ENCODE results near the gene XRCC4. TPM values are rescaled to one million over a fixed set of nuclear protein-coding genes. Genes with fewer than 3 reads are reported as not detected.

XRCC4 gene
- total and polyA plus RNA-seq, 4 donors, result 2.3 to 4.9 (median 3.0) TPM

DNA sequence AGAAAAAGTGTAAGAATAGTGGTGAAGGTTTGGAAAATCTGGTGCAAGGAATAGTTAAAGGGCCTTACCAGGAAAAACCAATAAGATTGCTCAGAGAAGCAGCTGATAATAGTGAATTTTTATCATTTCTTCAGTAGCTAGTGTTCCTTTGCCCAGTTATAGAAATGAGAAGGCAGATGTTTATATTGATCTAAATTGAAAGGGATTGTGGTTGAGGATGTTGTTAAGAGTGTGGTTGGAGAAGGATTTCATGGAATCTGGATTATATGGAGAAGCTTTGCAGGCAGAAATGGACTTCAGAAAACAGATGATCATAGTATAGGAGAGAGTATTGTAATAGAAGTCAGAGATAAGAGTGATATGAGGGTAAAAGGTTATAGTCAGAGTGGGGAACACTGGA, 102.6 kb downstream of the XRCC4 start:
- Histone ChIP-seq H3K27ac (ENCODE audit: low read depth in 1 of 2, low read length in 2 of 2) (no peak overlapping the region), H3K9ac (ENCODE audit: low read depth in 1 of 2, low read length in 2 of 2) (no peak overlapping the region), H3K36me3 (ENCODE audit: control insufficient read depth in 4 of 4, insufficient read depth in 3 of 4, low read depth in 1 of 4, low read length in 3 of 4) (no peaks in the 10 kb centered on the region), H3K9me3 (ENCODE audit: control insufficient read depth in 4 of 4, low read length in 3 of 4) (no peaks in the 10 kb centered on the region), H3K27me3 (ENCODE audit: control insufficient read depth in 4 of 4, insufficient read depth in 4 of 4, low read length in 3 of 4) (no peaks in the 10 kb centered on the region), H3K4me3 (ENCODE audit: low read depth in 1 of 3, low read length in 3 of 3) (no peak overlapping the region), H3K4me1 (ENCODE audit: control insufficient read depth in 4 of 4, insufficient read depth in 4 of 4, low read length in 3 of 4) (peaks cover 0 to 4% (median 0%) of the 10 kb centered on the region in 4 donors)
- TF ChIP-seq HNF4A (conservative IDR thresholded peaks at IDR 0.05) (no peak), TAF1 (conservative IDR thresholded peaks at IDR 0.05) (no peak), RXRA (IDR thresholded peaks at IDR 0.05) (no peak), GABPA (IDR thresholded peaks at IDR 0.05 in 1 of 2, conservative IDR thresholded peaks at IDR 0.05 in 1 of 2) (no peak), SP1 (IDR thresholded peaks at IDR 0.05) (no peak), NR2F2 (IDR thresholded peaks at IDR 0.05) (no peak), FOXA1 (IDR thresholded peaks at IDR 0.05) (no peak), YY1 (IDR thresholded peaks at IDR 0.05) (no peak), EGR1 (IDR thresholded peaks at IDR 0.05; ENCODE audit: low read depth in 2 of 2) (no peak), JUND (IDR thresholded peaks at IDR 0.05) (no peak), FOXA2 (IDR thresholded peaks at IDR 0.05) (no peak), RAD21 (IDR thresholded peaks at IDR 0.05) (no peak)
- TF ChIP-seq, protein P1, sequence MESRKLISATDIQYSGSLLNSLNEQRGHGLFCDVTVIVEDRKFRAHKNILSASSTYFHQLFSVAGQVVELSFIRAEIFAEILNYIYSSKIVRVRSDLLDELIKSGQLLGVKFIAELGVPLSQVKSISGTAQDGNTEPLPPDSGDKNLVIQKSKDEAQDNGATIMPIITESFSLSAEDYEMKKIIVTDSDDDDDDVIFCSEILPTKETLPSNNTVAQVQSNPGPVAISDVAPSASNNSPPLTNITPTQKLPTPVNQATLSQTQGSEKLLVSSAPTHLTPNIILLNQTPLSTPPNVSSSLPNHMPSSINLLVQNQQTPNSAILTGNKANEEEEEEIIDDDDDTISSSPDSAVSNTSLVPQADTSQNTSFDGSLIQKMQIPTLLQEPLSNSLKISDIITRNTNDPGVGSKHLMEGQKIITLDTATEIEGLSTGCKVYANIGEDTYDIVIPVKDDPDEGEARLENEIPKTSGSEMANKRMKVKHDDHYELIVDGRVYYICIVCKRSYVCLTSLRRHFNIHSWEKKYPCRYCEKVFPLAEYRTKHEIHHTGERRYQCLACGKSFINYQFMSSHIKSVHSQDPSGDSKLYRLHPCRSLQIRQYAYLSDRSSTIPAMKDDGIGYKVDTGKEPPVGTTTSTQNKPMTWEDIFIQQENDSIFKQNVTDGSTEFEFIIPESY (IDR thresholded peaks at IDR 0.05), result no peak
- TF ChIP-seq, protein P2, sequence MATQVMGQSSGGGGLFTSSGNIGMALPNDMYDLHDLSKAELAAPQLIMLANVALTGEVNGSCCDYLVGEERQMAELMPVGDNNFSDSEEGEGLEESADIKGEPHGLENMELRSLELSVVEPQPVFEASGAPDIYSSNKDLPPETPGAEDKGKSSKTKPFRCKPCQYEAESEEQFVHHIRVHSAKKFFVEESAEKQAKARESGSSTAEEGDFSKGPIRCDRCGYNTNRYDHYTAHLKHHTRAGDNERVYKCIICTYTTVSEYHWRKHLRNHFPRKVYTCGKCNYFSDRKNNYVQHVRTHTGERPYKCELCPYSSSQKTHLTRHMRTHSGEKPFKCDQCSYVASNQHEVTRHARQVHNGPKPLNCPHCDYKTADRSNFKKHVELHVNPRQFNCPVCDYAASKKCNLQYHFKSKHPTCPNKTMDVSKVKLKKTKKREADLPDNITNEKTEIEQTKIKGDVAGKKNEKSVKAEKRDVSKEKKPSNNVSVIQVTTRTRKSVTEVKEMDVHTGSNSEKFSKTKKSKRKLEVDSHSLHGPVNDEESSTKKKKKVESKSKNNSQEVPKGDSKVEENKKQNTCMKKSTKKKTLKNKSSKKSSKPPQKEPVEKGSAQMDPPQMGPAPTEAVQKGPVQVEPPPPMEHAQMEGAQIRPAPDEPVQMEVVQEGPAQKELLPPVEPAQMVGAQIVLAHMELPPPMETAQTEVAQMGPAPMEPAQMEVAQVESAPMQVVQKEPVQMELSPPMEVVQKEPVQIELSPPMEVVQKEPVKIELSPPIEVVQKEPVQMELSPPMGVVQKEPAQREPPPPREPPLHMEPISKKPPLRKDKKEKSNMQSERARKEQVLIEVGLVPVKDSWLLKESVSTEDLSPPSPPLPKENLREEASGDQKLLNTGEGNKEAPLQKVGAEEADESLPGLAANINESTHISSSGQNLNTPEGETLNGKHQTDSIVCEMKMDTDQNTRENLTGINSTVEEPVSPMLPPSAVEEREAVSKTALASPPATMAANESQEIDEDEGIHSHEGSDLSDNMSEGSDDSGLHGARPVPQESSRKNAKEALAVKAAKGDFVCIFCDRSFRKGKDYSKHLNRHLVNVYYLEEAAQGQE (IDR thresholded peaks at IDR 0.05), result no peak
- TF ChIP-seq, protein P3, sequence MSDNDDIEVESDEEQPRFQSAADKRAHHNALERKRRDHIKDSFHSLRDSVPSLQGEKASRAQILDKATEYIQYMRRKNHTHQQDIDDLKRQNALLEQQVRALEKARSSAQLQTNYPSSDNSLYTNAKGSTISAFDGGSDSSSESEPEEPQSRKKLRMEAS (IDR thresholded peaks at IDR 0.05), result no peak
- TF ChIP-seq, protein P4, sequence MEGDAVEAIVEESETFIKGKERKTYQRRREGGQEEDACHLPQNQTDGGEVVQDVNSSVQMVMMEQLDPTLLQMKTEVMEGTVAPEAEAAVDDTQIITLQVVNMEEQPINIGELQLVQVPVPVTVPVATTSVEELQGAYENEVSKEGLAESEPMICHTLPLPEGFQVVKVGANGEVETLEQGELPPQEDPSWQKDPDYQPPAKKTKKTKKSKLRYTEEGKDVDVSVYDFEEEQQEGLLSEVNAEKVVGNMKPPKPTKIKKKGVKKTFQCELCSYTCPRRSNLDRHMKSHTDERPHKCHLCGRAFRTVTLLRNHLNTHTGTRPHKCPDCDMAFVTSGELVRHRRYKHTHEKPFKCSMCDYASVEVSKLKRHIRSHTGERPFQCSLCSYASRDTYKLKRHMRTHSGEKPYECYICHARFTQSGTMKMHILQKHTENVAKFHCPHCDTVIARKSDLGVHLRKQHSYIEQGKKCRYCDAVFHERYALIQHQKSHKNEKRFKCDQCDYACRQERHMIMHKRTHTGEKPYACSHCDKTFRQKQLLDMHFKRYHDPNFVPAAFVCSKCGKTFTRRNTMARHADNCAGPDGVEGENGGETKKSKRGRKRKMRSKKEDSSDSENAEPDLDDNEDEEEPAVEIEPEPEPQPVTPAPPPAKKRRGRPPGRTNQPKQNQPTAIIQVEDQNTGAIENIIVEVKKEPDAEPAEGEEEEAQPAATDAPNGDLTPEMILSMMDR (IDR thresholded peaks at IDR 0.05; ENCODE audit: low read depth, low read length, missing input control), result no peak
- DNase-seq (ENCODE audit: low spot score), result no peak

DNA sequence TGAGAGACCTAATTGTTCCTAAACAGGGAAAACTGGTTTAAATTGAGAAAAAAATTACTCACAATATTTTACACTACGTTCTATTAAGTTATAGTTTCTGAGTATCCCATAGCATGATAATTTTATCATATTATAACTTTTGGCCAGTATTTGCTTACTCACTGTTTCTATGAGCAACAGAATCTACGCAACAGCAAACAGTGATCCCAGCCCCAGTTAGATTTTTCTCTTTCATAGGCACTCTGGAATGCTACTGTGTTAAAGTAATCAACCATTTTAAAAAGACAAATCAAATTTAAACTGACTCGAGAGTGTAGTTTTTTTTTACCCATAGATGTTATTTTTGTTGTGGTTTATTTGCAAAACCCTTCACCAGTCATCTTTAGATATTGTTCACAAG, 107.2 kb downstream of the XRCC4 start:
- Histone ChIP-seq H3K27me3 (ENCODE audit: control insufficient read depth in 4 of 4, insufficient read depth in 4 of 4, low read length in 3 of 4) (no peaks in the 10 kb centered on the region), H3K9ac (ENCODE audit: low read depth in 1 of 2, low read length in 2 of 2) (no peak overlapping the region), H3K4me1 (ENCODE audit: control insufficient read depth in 4 of 4, insufficient read depth in 4 of 4, low read length in 3 of 4) (peaks cover 0 to 4% (median 0%) of the 10 kb centered on the region in 4 donors), H3K27ac (ENCODE audit: low read depth in 1 of 2, low read length in 2 of 2) (no peak overlapping the region), H3K9me3 (ENCODE audit: control insufficient read depth in 4 of 4, low read length in 3 of 4) (no peaks in the 10 kb centered on the region), H3K4me3 (ENCODE audit: low read depth in 1 of 3, low read length in 3 of 3) (no peak overlapping the region), H3K36me3 (ENCODE audit: control insufficient read depth in 4 of 4, insufficient read depth in 3 of 4, low read depth in 1 of 4, low read length in 3 of 4) (no peaks in the 10 kb centered on the region)
- TF ChIP-seq, protein P5, sequence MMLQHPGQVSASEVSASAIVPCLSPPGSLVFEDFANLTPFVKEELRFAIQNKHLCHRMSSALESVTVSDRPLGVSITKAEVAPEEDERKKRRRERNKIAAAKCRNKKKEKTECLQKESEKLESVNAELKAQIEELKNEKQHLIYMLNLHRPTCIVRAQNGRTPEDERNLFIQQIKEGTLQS (IDR thresholded peaks at IDR 0.05), result no peak
- TF ChIP-seq HNF4A (conservative IDR thresholded peaks at IDR 0.05) (no peak), RAD21 (IDR thresholded peaks at IDR 0.05) (no peak), YY1 (IDR thresholded peaks at IDR 0.05) (no peak), EGR1 (IDR thresholded peaks at IDR 0.05; ENCODE audit: low read depth in 2 of 2) (no peak), NR2F2 (IDR thresholded peaks at IDR 0.05) (no peak), HNF4G (IDR thresholded peaks at IDR 0.05) (no peak), SP1 (IDR thresholded peaks at IDR 0.05) (no peak), RXRA (IDR thresholded peaks at IDR 0.05) (no peak), FOXA2 (IDR thresholded peaks at IDR 0.05) (no peak), FOXA1 (IDR thresholded peaks at IDR 0.05) (no peak)
- TF ChIP-seq, protein P1 (IDR thresholded peaks at IDR 0.05), result no peak
- DNase-seq (ENCODE audit: low spot score), result no peak
- WGBS, result 92% methylated on average over 3 of the region's 3 CpGs
